Activated CD4-positive, alpha-beta T cell treated with anti-CD3 and anti-CD28 coated beads, Interleukin-2, amount 10 ng/mL, durations not matched to agents 24 days and 14 days (primary cell): ENCODE results near the gene CFAP57. TPM values are rescaled to one million over a fixed set of nuclear protein-coding genes. Genes with fewer than 3 reads are reported as not detected.

Experiments used
- DNase-seq: peaks from one replicate; pipeline ENCODE4 v3.0.0; 2022
- H3K27ac Mint-ChIP-seq: one replicate; pipeline ENCODE4 v1.8.0; 2022; ENCODE audit warnings: mild to moderate bottlenecking, mixed read lengths
- H3K27me3 Mint-ChIP-seq: one replicate; pipeline ENCODE4 v1.8.0; 2022; ENCODE audit warnings: mixed read lengths
- H3K36me3 Mint-ChIP-seq: one replicate; pipeline ENCODE4 v1.8.0; 2022; ENCODE audit warnings: low read depth, mild to moderate bottlenecking, mixed read lengths
- H3K4me1 Mint-ChIP-seq: one replicate; pipeline ENCODE4 v1.8.0; 2021; ENCODE audit warnings: mixed read lengths
- H3K4me3 Mint-ChIP-seq: one replicate; pipeline ENCODE4 v1.8.0; 2022; ENCODE audit warnings: mild to moderate bottlenecking, moderate library complexity, mixed read lengths
- H3K9me3 Mint-ChIP-seq: one replicate; pipeline ENCODE4 v1.8.0; 2021; ENCODE audit warnings: mixed read lengths
- intact Hi-C: fragments of 100-400 bp; cut with micrococcal nuclease; formaldehyde crosslinking; loops from one replicate; pipeline ENCODE4 v1.15.1; 2023
- total RNA-seq: library from RNA; stranded (reverse); gene quantifications from 2 replicates; pipeline ENCODE4 v1.2.3, GENCODE V29; 2022

CFAP57 gene
- total RNA-seq, 1 donor from 2014 or later, result 0.40 TPM

- H3K27me3 Mint-ChIP-seq, result peaks cover 4% of the 10 kb centered on the region
- no peaks in the 10 kb centered on the region for H3K9me3 Mint-ChIP-seq
- intact Hi-C loops, result no loop called here
- peaks cover 1% of the 10 kb centered on the region for H3K4me1 Mint-ChIP-seq
- H3K36me3 Mint-ChIP-seq, result no peaks in the 10 kb centered on the region
- no peak for DNase-seq
- H3K27ac Mint-ChIP-seq, result no peak overlapping the region
- H3K4me3 Mint-ChIP-seq, result no peak overlapping the region
Observed at GRCh38 chr1:43221797-43222196, 49.7 kb downstream of the CFAP57 start.

GRCh38 chr1:43222879-43223278 lies 50.7 kb downstream of the CFAP57 start:
- H3K27me3 Mint-ChIP-seq, result peaks cover 1% of the 10 kb centered on the region
- intact Hi-C loops, result no loop called here
- no peak for DNase-seq

GRCh38 chr1:43225168-43225567 lies 53.0 kb downstream of the CFAP57 start:
- Mint-ChIP-seq H3K4me1 (peaks cover 1% of the 10 kb centered on the region), H3K27ac (no peak overlapping the region), H3K36me3 (no peaks in the 10 kb centered on the region), H3K27me3 (peaks cover 1% of the 10 kb centered on the region), H3K4me3 (no peak overlapping the region), H3K9me3 (no peaks in the 10 kb centered on the region)
- no peak for DNase-seq
- intact Hi-C loops, result loop anchor here (5.0 kb wide), 1 partner anchor 422 kb away; no protein-coding TSS in a partner anchor

More at GRCh38 chr1:43222879-43223278, 50.7 kb downstream of the CFAP57 start:
- peaks cover 1% of the 10 kb centered on the region for H3K4me1 Mint-ChIP-seq
- no peak overlapping the region for H3K27ac Mint-ChIP-seq
- no peaks in the 10 kb centered on the region for H3K9me3 Mint-ChIP-seq
- H3K4me3 Mint-ChIP-seq, result no peak overlapping the region
- no peaks in the 10 kb centered on the region for H3K36me3 Mint-ChIP-seq

GRCh38 chr1:43227143-43227764 lies 55.1 kb downstream of the CFAP57 start:
- H3K4me1 Mint-ChIP-seq, result no peaks in the 10 kb centered on the region
- no peak overlapping the region for H3K4me3 Mint-ChIP-seq
- H3K27me3 Mint-ChIP-seq, result peaks cover 3% of the 10 kb centered on the region
- H3K27ac Mint-ChIP-seq, result no peak overlapping the region
- intact Hi-C loops, result loop anchor here (1.0 to 5.0 kb wide), 3 partner anchors 131 to 420 kb away; partner anchors contain the start of gene CDC20
- DNase-seq, result peak; percentile 94
- no peaks in the 10 kb centered on the region for H3K36me3 Mint-ChIP-seq
- H3K9me3 Mint-ChIP-seq, result no peaks in the 10 kb centered on the region

GRCh38 chr1:43229826-43230780 lies 58.0 kb downstream of the CFAP57 start:
- Mint-ChIP-seq H3K27ac (no peak overlapping the region), H3K9me3 (no peaks in the 10 kb centered on the region), H3K4me1 (no peaks in the 10 kb centered on the region), H3K4me3 (no peak overlapping the region), H3K27me3 (peaks cover 3% of the 10 kb centered on the region), H3K36me3 (no peaks in the 10 kb centered on the region)
- intact Hi-C loops, result loop anchor here (5.0 kb wide), 1 partner anchor 417 kb away; no protein-coding TSS in a partner anchor
- no peak for DNase-seq

- Mint-ChIP-seq H3K27ac (no peak overlapping the region), H3K4me3 (no peak overlapping the region), H3K4me1 (no peaks in the 10 kb centered on the region), H3K9me3 (no peaks in the 10 kb centered on the region), H3K27me3 (peaks cover 2% of the 10 kb centered on the region), H3K36me3 (no peaks in the 10 kb centered on the region)
- intact Hi-C loops, result no loop called here
- DNase-seq, result no peak
Observed at GRCh38 chr1:43232074-43232473, 59.9 kb downstream of the CFAP57 start.

GRCh38 chr1:43232482-43232881 lies 60.4 kb downstream of the CFAP57 start:
- no peaks in the 10 kb centered on the region for H3K9me3 Mint-ChIP-seq
- no peak overlapping the region for H3K4me3 Mint-ChIP-seq
- no peaks in the 10 kb centered on the region for H3K36me3 Mint-ChIP-seq
- intact Hi-C loops, result no loop called here
- peaks cover 2% of the 10 kb centered on the region for H3K27me3 Mint-ChIP-seq
- no peak for DNase-seq
- H3K27ac Mint-ChIP-seq, result no peak overlapping the region
- H3K4me1 Mint-ChIP-seq, result no peaks in the 10 kb centered on the region

GRCh38 chr1:43233631-43234030 lies 61.5 kb downstream of the CFAP57 start:
- Mint-ChIP-seq H3K27ac (peak overlapping the region; percentile 26), H3K4me3 (no peak overlapping the region), H3K27me3 (peaks cover 2% of the 10 kb centered on the region), H3K36me3 (no peaks in the 10 kb centered on the region), H3K4me1 (peaks cover 3% of the 10 kb centered on the region), H3K9me3 (no peaks in the 10 kb centered on the region)
- intact Hi-C loops, result no loop called here
- DNase-seq, result no peak

- H3K36me3 Mint-ChIP-seq, result no peaks in the 10 kb centered on the region
- peaks cover 2% of the 10 kb centered on the region for H3K27me3 Mint-ChIP-seq
- DNase-seq, result no peak
- intact Hi-C loops, result no loop called here
- H3K9me3 Mint-ChIP-seq, result no peaks in the 10 kb centered on the region
- H3K4me1 Mint-ChIP-seq, result peaks cover 7% of the 10 kb centered on the region
- H3K4me3 Mint-ChIP-seq, result no peak overlapping the region
- H3K27ac Mint-ChIP-seq, result no peak overlapping the region
Observed at GRCh38 chr1:43234267-43234666, 62.1 kb downstream of the CFAP57 start.

- Mint-ChIP-seq H3K9me3 (no peaks in the 10 kb centered on the region), H3K27me3 (peaks cover 2% of the 10 kb centered on the region), H3K27ac (no peak overlapping the region), H3K4me3 (no peak overlapping the region), H3K4me1 (peaks cover 12% of the 10 kb centered on the region), H3K36me3 (no peaks in the 10 kb centered on the region)
- intact Hi-C loops, result no loop called here
- no peak for DNase-seq
Observed at GRCh38 chr1:43235040-43235439, 62.9 kb downstream of the CFAP57 start.

- Mint-ChIP-seq H3K27ac (no peak overlapping the region), H3K36me3 (no peaks in the 10 kb centered on the region), H3K4me1 (peaks cover 12% of the 10 kb centered on the region), H3K27me3 (peaks cover under 1% of the 10 kb centered on the region), H3K4me3 (no peak overlapping the region), H3K9me3 (no peaks in the 10 kb centered on the region)
- DNase-seq, result no peak
- intact Hi-C loops, result no loop called here
Observed at GRCh38 chr1:43235451-43236121, 63.5 kb downstream of the CFAP57 start.

- Mint-ChIP-seq H3K36me3 (no peaks in the 10 kb centered on the region), H3K27ac (no peak overlapping the region), H3K27me3 (no peaks in the 10 kb centered on the region), H3K9me3 (no peaks in the 10 kb centered on the region), H3K4me1 (peaks cover 12% of the 10 kb centered on the region), H3K4me3 (no peak overlapping the region)
- DNase-seq, result no peak
- intact Hi-C loops, result no loop called here
Observed at GRCh38 chr1:43237121-43237520, 65.0 kb downstream of the CFAP57 start.

- DNase-seq, result peak; percentile 84
- Mint-ChIP-seq H3K9me3 (no peaks in the 10 kb centered on the region), H3K36me3 (no peaks in the 10 kb centered on the region), H3K27ac (no peak overlapping the region), H3K27me3 (no peaks in the 10 kb centered on the region), H3K4me1 (peaks cover 12% of the 10 kb centered on the region), H3K4me3 (no peak overlapping the region)
- intact Hi-C loops, result loop anchor here (1.0 kb wide), 2 partner anchors 120 to 176 kb away; partner anchors contain the start of gene CDC20
Observed at GRCh38 chr1:43238085-43238484, 66.0 kb downstream of the CFAP57 start.
